Lower leg skin (tissue), 3 donors: ENCODE results near the gene MBD5.

Source experiments
- CTCF ChIP-seq, 3 donors: fragments of 450-650 bp; IDR thresholded peaks; one replicate each; pipeline ENCODE4 v1.5.1; 2016; ENCODE audit warnings: antibody characterized with exemption in 3 of 3, mild to moderate bottlenecking in 3 of 3, moderate library complexity in 2 of 3
- POLR2A ChIP-seq, 2 donors: fragments of 450-650 bp; IDR thresholded peaks; one replicate each; pipeline ENCODE4 v1.6.1; 2016 to 2017; ENCODE audit warnings: antibody characterized with exemption in 2 of 2, mild to moderate bottlenecking in 1 of 2, moderate library complexity in 1 of 2

DNA sequence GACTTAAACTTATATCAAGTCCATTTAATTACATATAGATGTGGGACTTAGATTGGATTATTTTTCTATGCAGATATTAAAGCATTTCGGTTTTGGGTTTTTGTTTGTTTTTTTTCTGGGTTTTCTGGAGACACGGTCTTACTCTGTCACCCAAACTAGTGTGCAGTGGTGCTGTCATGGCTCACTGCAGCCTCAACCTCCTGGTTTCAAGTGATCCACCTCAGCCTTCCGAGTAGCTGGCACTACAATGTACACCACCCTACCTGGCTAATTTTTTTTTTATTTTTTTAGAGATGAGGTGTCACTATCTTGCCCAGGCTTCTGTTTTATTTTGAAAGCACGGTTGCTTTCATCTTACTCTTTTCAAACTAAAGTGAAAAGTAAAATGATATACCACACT lies 281.6 kb downstream of the MBD5 start:
- TF ChIP-seq CTCF (IDR thresholded peaks at IDR 0.05) (no peak), POLR2A (IDR thresholded peaks at IDR 0.05) (no peak)
